ENCODE measurements around the gene PRUNE2.

GRCh38 chr9:76756941-76757673 lies 148.8 kb downstream of the PRUNE2 start:
- no peak for TF ChIP-seq EZH2phosphoT487 (IDR thresholded peaks at IDR 0.05; ENCODE audit: low read depth, severe bottlenecking, unreplicated experiment)
- no peak for TF ChIP-seq CTCF (IDR thresholded peaks at IDR 0.05; ENCODE audit: poor library complexity)
- TF ChIP-seq EZH2 (IDR thresholded peaks at IDR 0.05; ENCODE audit: borderline replicate concordance), result no peak

Data from hepatocyte (in vitro differentiated cells).